SH-SY5Y (cell line): ENCODE measurements around the gene PSME2.

Experiments used
- GATA2 ChIP-seq: IDR thresholded peaks from 2 replicates; pipeline ENCODE4 v1.6.1; 2011; ENCODE audit warnings: mild to moderate bottlenecking, low read depth, low read length
- GATA3 ChIP-seq: IDR thresholded peaks from 2 replicates; pipeline ENCODE4 v1.6.1; 2011; ENCODE audit warnings: low read depth, mild to moderate bottlenecking, low read length, moderate library complexity

PSME2 gene

DNA sequence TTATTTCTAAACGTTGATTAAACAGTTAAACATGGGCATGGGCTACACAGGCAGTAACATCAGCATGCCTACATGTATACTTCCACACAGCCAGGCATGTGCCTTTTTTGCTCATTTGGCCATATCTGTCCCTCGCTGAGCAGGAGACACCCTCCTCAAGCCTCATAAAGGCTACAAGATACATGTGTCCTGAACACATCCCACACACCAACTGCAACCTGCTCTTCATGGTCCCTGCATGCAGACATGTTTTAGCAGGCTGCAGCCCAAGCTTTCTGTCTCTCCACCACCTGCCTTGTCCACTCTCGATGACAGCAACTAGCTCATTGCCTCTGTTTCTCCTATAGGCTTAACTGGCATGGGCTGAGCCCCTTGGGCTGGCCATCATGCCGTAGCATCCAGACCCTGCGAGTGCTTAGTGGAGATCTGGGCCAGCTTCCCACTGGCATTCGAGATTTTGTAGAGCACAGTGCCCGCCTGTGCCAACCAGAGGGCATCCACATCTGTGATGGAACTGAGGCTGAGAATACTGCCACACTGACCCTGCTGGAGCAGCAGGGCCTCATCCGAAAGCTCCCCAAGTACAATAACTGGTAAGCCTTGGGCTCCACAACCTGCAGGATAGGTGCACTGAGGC, 49.7 kb downstream of the PSME2 start:
- no peak for TF ChIP-seq GATA3
- no peak for TF ChIP-seq GATA2

DNA sequence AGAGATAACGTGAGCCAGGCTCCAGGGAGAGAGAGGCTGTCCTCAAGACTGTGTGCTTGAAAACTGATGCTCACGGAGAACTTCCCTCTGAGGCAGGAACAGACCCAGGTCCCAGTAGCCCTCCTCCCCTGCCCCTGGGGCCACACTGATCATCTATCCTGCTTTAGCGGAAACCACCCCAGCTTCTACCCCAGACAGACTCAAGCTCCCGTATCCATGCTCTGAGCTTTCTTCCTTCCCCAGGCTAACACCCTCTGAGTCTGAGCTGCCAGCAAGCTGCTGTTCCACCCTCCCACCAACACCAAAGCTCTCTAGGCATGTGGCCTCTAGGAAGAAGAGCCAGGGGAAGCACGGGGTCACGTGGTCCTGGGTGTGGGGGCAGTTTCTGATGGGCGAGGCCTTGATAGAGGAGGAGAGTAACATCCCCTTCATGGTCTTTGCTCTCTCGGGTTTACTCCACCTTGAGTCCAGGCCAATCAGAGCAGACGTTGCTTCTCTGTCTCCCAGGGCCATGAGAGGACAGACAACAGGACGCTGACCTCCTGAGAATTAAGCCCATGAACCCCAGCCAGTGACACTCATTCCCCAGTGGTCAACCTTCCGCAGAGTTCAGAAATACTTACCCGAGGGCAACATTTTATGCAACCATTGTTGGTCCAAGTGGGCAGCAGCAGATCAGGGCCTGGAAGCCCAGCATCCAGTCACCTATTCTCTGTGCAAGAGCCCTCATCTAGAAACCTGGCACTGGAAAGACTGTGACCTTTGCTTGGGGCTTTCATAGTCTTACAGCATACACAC, 50.9 kb downstream of the PSME2 start:
- no peak for TF ChIP-seq GATA2

GRCh38 chr14:24094841-24095270, 51.6 kb downstream of the PSME2 start:
- TF ChIP-seq GATA3 (no peak), GATA2 (no peak)

DNA sequence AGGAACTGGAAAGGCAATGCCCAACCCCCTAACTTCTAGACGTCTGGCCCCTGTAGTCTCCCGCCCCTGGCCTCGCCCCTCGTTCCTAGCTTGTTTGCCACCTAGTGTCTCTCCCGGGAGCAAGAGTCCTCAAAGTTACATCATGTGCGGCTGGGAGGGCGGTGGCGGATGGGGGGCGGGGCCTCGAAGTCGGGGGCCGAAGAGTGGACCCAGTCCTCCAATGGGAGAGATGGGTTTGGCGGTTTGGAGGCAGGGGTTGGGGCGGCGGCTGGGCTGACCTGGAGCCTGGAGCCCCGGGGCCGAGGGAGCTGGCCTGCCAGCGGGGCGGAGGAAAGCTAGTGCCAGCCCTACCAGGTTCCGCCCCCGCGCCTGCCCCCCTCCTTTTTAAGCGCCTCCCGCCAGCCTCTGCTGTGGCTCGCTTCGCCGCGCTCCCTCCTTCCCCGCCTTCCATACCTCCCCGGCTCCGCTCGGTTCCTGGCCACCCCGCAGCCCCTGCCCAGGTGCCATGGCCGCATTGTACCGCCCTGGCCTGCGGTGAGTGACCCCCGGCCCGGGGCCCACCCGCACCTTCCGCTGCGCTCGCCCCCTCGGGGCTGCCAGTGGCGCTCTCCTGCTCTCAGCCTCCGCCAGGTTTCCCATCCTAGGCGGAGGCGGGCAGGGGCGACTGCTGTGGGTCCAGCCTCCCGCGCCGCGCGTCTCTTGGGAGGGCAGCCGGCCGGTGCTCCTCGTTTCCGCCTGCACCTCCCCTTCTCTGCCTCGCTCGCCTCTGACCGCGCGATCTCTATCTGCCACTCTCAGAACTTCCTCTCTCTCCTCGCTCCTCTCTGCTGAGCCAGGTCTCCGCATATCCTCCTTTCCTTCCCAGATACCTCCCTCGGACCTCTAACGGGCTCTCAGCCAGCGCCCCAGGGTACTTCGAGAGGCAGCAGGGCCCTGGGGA, 52.2 kb downstream of the PSME2 start, which contains the start of gene PCK2:
Gene PCK2 (plus strand): TSS at position 411 of the 940 bp plus-strand sequence. CDS start 95 bp downstream, at position 506.
- peak; percentile 76 for TF ChIP-seq GATA2
- no peak for TF ChIP-seq GATA3
